Epidermal melanocyte (primary cell): ENCODE data around the gene GFRAL.
"Not testable (repeated sequence)": the region's sequence is repeated elsewhere in the genome, so short reads cannot be mapped to it uniquely, and the experiment has no call there.

ENCODE experiments used
- DNase-seq: peaks from one replicate; pipeline ENCODE4 v3.0.0; 2011; ENCODE audit warnings: low spot score; ENCODE audit not compliant: insufficient read length

GFRAL gene

GRCh38 chr6:55327169-55327568, at the start of gene GFRAL:
TSS of gene GFRAL (plus strand) at chr6:55327469. CDS start at chr6:55327555, 86 bp downstream.
- no peak for DNase-seq

GRCh38 chr6:55277646-55278045, 49.6 kb upstream of the GFRAL start:
- no peak for DNase-seq

GRCh38 chr6:55281215-55281614, 46.1 kb upstream of the GFRAL start:
- DNase-seq = no peak

- DNase-seq = no peak
Measured at GRCh38 chr6:55282115-55282514, 45.2 kb upstream of the GFRAL start.

GRCh38 chr6:55286824-55287223, 40.4 kb upstream of the GFRAL start:
- no peak for DNase-seq

GRCh38 chr6:55290736-55291135, 36.5 kb upstream of the GFRAL start:
- DNase-seq = no peak

GRCh38 chr6:55293116-55293515, 34.2 kb upstream of the GFRAL start:
- DNase-seq = no peak

- DNase-seq = not testable (repeated sequence)
Measured at GRCh38 chr6:55297214-55297613, 30.1 kb upstream of the GFRAL start.

- no peak for DNase-seq
Measured at GRCh38 chr6:55299286-55299985, 27.8 kb upstream of the GFRAL start.

GRCh38 chr6:55304747-55305146, 22.5 kb upstream of the GFRAL start:
- DNase-seq = no peak

GRCh38 chr6:55319961-55320695, 7.1 kb upstream of the GFRAL start:
- no peak for DNase-seq

- no peak for DNase-seq
Measured at GRCh38 chr6:55320696-55321086, 6.6 kb upstream of the GFRAL start.

GRCh38 chr6:55377150-55377549, 49.9 kb downstream of the GFRAL start:
- no peak for DNase-seq

GRCh38 chr6:55379471-55379870, 52.2 kb downstream of the GFRAL start:
- DNase-seq = no peak

GRCh38 chr6:55379895-55380294, 52.6 kb downstream of the GFRAL start:
- no peak for DNase-seq

GRCh38 chr6:55388211-55388610, 60.9 kb downstream of the GFRAL start:
- DNase-seq = no peak

GRCh38 chr6:55395871-55396270, 68.6 kb downstream of the GFRAL start:
- DNase-seq = no peak

- no peak for DNase-seq
Measured at GRCh38 chr6:55397986-55398385, 70.7 kb downstream of the GFRAL start.

GRCh38 chr6:55399351-55399750, 72.1 kb downstream of the GFRAL start:
- no peak for DNase-seq

GRCh38 chr6:55405474-55406235, 78.4 kb downstream of the GFRAL start:
- no peak for DNase-seq

GRCh38 chr6:55410674-55411073, 83.4 kb downstream of the GFRAL start:
- DNase-seq = no peak

- no peak for DNase-seq
Measured at GRCh38 chr6:55423933-55424332, 96.7 kb downstream of the GFRAL start.
